Subcutaneous abdominal adipose tissue (tissue), 5 donors: ENCODE measurements around the gene ZNF174.

Experiments used
- H3K27ac ChIP-seq: one replicate; pipeline ENCODE4 v1.7.0; 2013; ENCODE audit warnings: low read depth, mild to moderate bottlenecking, inconsistent platforms, low read length, moderate library complexity
- H3K27me3 ChIP-seq, 5 donors: one replicate each; pipeline ENCODE4 v1.7.0; 2013; ENCODE audit warnings: low read length in 5 of 5, inconsistent platforms in 1 of 5; ENCODE audit not compliant: control insufficient read depth in 5 of 5, insufficient read depth in 4 of 5
- H3K36me3 ChIP-seq, 5 donors: one replicate each; pipeline ENCODE4 v1.7.0; 2013; ENCODE audit warnings: low read length in 5 of 5; ENCODE audit not compliant: control insufficient read depth in 5 of 5, insufficient read depth in 5 of 5
- H3K4me1 ChIP-seq, 5 donors: one replicate each; pipeline ENCODE4 v1.7.0; 2013; ENCODE audit warnings: low read length in 5 of 5, mild to moderate bottlenecking in 3 of 5, moderate library complexity in 1 of 5; ENCODE audit not compliant: control insufficient read depth in 5 of 5, insufficient read depth in 5 of 5
- H3K4me3 ChIP-seq, 5 donors: one replicate each; pipeline ENCODE4 v1.7.0; 2013; ENCODE audit warnings: low read length in 5 of 5, low read depth in 1 of 5
- H3K9ac ChIP-seq, 5 donors: one replicate each; pipeline ENCODE4 v1.7.0; 2013; ENCODE audit warnings: low read length in 5 of 5, mild to moderate bottlenecking in 4 of 5, moderate library complexity in 3 of 5
- H3K9me3 ChIP-seq, 5 donors: one replicate each; pipeline ENCODE4 v1.7.0; 2013; ENCODE audit warnings: low read length in 5 of 5; ENCODE audit not compliant: control insufficient read depth in 5 of 5
- donor health status: healthy.
- donor health status: healthy.
- donor health status: healthy.
- donor health status: healthy.
- donor health status: healthy.

Gene ZNF174

GRCh38 chr16:3400779-3401688 is at the start of gene ZNF174, which contains the start of gene ZSCAN32:
ZNF174 (plus strand) TSS chr16:3401215; CDS start chr16:3402005, 790 bp downstream.
ZSCAN32 (minus strand) TSS chr16:3401004; CDS start chr16:3397557, 3,447 bp downstream.
- H3K9me3 ChIP-seq = peaks cover 9 to 41% (median 34%) of the 10 kb centered on the region in 5 donors
- peaks cover 4 to 23% (median 21%) of the 10 kb centered on the region in 5 donors for H3K4me1 ChIP-seq
- H3K4me3 ChIP-seq = peak within 1 kb of the TSS; percentile 80 to 92 (median 89)
- peak within 1 kb of the TSS; percentile 74 for H3K27ac ChIP-seq
- H3K36me3 ChIP-seq = peaks cover 23 to 42% (median 39%) of the 10 kb centered on the region in 5 donors
- H3K9ac ChIP-seq = peak within 1 kb of the TSS; percentile 56 to 95 (median 94)
- H3K27me3 ChIP-seq = no peaks in the 10 kb centered on the region

GRCh38 chr16:3355589-3355988 is 45.4 kb upstream of the ZNF174 start, which contains the start of gene OR2C1:
OR2C1 (plus strand) TSS chr16:3355889; CDS start chr16:3355941, 52 bp downstream.
- Histone ChIP-seq H3K9me3 (peaks cover 0 to 8% (median 0%) of the 10 kb centered on the region in 5 donors), H3K27me3 (no peaks in the 10 kb centered on the region), H3K4me1 (no peaks in the 10 kb centered on the region), H3K27ac (no peak within 1 kb of the TSS), H3K4me3 (no peak within 1 kb of the TSS), H3K9ac (no peak within 1 kb of the TSS), H3K36me3 (no peaks in the 10 kb centered on the region)

DNA sequence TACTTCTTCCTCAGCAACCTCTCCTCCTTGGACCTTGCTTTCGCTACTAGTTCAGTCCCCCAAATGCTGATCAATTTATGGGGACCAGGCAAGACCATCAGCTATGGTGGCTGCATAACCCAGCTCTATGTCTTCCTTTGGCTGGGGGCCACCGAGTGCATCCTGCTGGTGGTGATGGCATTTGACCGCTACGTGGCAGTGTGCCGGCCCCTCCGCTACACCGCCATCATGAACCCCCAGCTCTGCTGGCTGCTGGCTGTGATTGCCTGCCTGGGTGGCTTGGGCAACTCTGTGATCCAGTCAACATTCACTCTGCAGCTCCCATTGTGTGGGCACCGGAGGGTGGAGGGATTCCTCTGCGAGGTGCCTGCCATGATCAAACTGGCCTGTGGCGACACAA is 44.9 kb upstream of the ZNF174 start:
- H3K4me1 ChIP-seq = no peaks in the 10 kb centered on the region
- no peak overlapping the region for H3K9ac ChIP-seq
- peaks cover 0 to 8% (median 0%) of the 10 kb centered on the region in 5 donors for H3K9me3 ChIP-seq
- H3K36me3 ChIP-seq = no peaks in the 10 kb centered on the region
- H3K27me3 ChIP-seq = no peaks in the 10 kb centered on the region
- no peak overlapping the region for H3K4me3 ChIP-seq
- no peak overlapping the region for H3K27ac ChIP-seq

GRCh38 chr16:3358871-3359270 is 42.1 kb upstream of the ZNF174 start:
- no peak overlapping the region for H3K27ac ChIP-seq
- H3K4me1 ChIP-seq = no peaks in the 10 kb centered on the region
- H3K9me3 ChIP-seq = peaks cover 0 to 19% (median 3%) of the 10 kb centered on the region in 5 donors
- no peak overlapping the region for H3K4me3 ChIP-seq
- no peaks in the 10 kb centered on the region for H3K27me3 ChIP-seq
- no peak overlapping the region for H3K9ac ChIP-seq
- H3K36me3 ChIP-seq = no peaks in the 10 kb centered on the region

DNA sequence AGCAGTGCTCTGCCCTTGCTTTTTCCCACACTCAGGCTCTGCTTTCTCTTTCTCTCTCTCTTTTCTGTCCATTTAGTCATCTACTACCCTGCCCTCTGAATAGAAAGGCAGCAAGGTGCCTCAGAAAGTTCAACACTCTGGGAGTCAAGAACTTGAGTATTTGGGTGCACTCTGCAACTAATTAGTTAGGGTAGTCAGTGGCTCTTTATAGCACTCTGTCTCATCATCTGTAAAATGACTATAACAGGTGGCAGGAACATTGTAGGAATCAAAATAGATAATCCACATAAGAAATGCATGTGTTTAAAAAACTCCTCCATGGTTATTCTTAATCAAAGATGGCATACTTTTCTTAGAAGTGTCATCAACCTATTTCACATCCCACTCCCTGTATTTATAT is 38.1 kb upstream of the ZNF174 start:
- no peaks in the 10 kb centered on the region for H3K36me3 ChIP-seq
- no peak overlapping the region for H3K27ac ChIP-seq
- H3K4me1 ChIP-seq = peaks cover 0 to 15% (median 14%) of the 10 kb centered on the region in 5 donors
- H3K4me3 ChIP-seq = no peak overlapping the region
- H3K27me3 ChIP-seq = no peaks in the 10 kb centered on the region
- H3K9me3 ChIP-seq = peaks cover 0 to 31% (median 14%) of the 10 kb centered on the region in 5 donors
- no peak overlapping the region for H3K9ac ChIP-seq

DNA sequence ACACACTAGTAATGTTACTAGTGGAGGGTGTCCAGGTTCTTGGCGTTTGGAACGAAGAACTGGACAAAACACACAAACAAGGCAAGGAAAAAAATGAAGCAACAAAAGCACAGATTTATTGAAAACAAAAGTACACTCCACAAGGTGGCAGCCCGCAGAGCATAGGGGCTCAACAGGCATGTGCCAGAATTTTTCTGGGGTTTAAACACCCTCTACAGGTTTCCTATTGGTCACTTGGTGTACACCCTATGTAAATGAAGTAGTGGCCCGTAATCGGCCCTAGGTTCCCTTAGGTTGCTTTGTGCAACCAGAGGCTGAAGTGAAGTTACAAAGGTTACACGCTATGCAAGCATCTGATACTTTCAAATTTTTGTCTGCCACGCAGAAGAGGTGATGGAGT is 37.2 kb upstream of the ZNF174 start:
- peaks cover 0 to 15% (median 14%) of the 10 kb centered on the region in 5 donors for H3K4me1 ChIP-seq
- H3K27me3 ChIP-seq = no peaks in the 10 kb centered on the region
- H3K27ac ChIP-seq = no peak overlapping the region
- H3K9me3 ChIP-seq = peaks cover 0 to 31% (median 15%) of the 10 kb centered on the region in 5 donors
- peak overlapping the region in 1 of 5 donors; percentile 79 for H3K4me3 ChIP-seq
- no peak overlapping the region for H3K9ac ChIP-seq
- H3K36me3 ChIP-seq = no peaks in the 10 kb centered on the region

DNA sequence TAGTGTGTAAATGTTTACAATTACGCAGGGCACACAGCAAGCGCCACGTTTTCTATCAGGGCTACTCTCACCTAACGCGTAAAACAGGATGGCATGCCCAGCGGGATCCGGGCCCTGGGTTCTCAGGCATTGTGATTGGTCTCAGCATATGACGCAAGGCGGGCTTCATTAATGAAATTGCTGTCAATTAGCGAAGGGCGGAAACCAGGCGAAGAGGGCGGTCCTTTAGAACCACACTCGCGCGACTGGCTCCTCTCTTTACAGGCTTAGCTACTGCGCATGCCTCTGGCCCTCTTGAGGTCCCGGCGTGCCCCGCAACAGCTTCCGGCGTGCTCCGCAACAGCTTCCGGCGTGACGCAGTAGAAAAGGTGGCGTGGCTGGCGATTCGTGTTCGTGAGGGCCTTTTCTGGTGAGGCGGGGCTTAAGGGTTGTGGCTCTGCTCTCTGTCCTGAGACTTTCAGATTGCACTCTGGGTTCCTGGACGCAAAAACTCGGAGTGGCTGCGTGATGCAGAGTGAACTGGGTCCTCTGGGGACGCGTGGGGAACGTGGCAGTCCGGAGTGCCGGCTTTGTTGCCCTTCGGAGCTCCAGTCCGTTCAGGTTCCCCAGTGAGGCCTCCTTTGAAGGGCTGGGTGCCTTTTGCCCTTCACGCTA is 36.1 kb upstream of the ZNF174 start:
- Histone ChIP-seq H3K4me3 (peak overlapping the region; percentile 73 to 81 (median 75)), H3K4me1 (peaks cover 0 to 15% (median 14%) of the 10 kb centered on the region in 5 donors), H3K27ac (no peak overlapping the region), H3K27me3 (no peaks in the 10 kb centered on the region), H3K36me3 (no peaks in the 10 kb centered on the region), H3K9ac (peak overlapping the region in 4 of 5 donors; percentile 40 to 73 (median 64)), H3K9me3 (peaks cover 0 to 29% (median 18%) of the 10 kb centered on the region in 5 donors)

DNA sequence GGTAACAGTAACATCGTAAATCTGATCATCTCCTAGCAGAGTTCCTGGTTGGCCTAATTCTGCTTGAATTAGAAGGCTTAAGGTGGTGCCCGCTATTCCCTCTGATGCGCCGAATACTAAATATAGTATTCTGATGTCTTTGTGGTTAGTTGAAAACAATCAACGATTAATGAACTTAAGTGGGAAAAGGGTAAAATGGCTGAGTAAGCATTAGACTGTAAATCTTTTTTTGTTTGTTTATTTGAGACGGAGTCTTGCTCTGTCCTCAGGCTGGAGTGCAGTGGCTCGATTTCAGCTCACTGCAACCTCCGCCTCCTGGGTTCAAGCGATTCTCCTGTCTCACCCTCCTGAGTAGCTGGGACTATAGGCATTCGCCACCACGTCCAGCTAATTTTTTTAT is 31.9 kb upstream of the ZNF174 start:
- H3K4me3 ChIP-seq = no peak overlapping the region
- H3K9ac ChIP-seq = no peak overlapping the region
- H3K27ac ChIP-seq = no peak overlapping the region
- H3K27me3 ChIP-seq = no peaks in the 10 kb centered on the region
- peaks cover 0 to 15% (median 14%) of the 10 kb centered on the region in 5 donors for H3K4me1 ChIP-seq
- no peaks in the 10 kb centered on the region for H3K36me3 ChIP-seq
- H3K9me3 ChIP-seq = peaks cover 0 to 38% (median 30%) of the 10 kb centered on the region in 5 donors

DNA sequence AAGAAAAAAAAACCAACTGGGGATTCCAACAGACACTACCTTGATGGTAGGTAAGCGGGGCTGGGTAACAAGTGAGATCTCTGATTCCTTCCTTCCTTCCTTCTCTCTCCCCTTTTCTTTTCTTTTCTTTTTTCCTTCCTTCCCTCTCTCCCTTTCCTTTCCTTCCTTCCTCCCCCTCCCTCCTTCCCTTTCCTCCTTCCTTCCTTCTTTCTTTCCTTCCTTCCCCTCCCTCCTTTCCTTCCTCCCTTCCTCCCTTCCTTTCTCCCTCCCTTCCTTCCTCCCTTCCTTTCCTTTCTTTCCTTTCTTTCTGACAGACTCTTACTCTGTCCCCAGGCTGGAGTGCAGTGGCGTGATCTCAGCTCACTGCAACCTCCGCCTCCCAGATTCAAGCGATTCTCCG is 25.3 kb upstream of the ZNF174 start:
- Histone ChIP-seq H3K4me1 (no peaks in the 10 kb centered on the region), H3K9me3 (peaks cover 29 to 80% (median 65%) of the 10 kb centered on the region in 5 donors), H3K4me3 (no peak overlapping the region), H3K36me3 (peaks cover 0 to 5% (median 3%) of the 10 kb centered on the region in 5 donors), H3K27ac (no peak overlapping the region), H3K27me3 (no peaks in the 10 kb centered on the region), H3K9ac (no peak overlapping the region)
